Measurements from ENCODE around the gene GAREM1. TPM values are rescaled to one million over a fixed set of nuclear protein-coding genes. Genes with fewer than 3 reads are reported as not detected.
A peak's percentile ranks its signal among the peaks of the same experiment; 100 is the strongest.

GAREM1 gene
- total RNA-seq (10 to 100 TPM; 12.6 to 13.7 TPM), polyA plus RNA-seq (1 to 10 TPM; 3.0 to 4.4 TPM)
- long read RNA-seq, donor 1, full-length matches to known transcripts: 1 of 1 reads
- long read RNA-seq, donor 1, partial matches to known transcripts: 0 of 1 reads
- long read RNA-seq, donor 1, other reads (novel, unspliced or antisense): 0 of 1 reads
- long read RNA-seq, donor 2, partial matches to known transcripts: 70 of 70 reads
- long read RNA-seq, donor 2, other reads (novel, unspliced or antisense): 0 of 70 reads
- long read RNA-seq, donor 3, full-length matches to known transcripts: 1 of 46 reads
- long read RNA-seq, donor 3, partial matches to known transcripts: 40 of 46 reads
- long read RNA-seq, donor 3, other reads (novel, unspliced or antisense): 5 of 46 reads
- long read RNA-seq, donor 4: 0 reads
- long read RNA-seq, donor 5, full-length matches to known transcripts: 1 of 113 reads
- long read RNA-seq, donor 5, partial matches to known transcripts: 104 of 113 reads
- long read RNA-seq, donor 5, other reads (novel, unspliced or antisense): 8 of 113 reads

DNA sequence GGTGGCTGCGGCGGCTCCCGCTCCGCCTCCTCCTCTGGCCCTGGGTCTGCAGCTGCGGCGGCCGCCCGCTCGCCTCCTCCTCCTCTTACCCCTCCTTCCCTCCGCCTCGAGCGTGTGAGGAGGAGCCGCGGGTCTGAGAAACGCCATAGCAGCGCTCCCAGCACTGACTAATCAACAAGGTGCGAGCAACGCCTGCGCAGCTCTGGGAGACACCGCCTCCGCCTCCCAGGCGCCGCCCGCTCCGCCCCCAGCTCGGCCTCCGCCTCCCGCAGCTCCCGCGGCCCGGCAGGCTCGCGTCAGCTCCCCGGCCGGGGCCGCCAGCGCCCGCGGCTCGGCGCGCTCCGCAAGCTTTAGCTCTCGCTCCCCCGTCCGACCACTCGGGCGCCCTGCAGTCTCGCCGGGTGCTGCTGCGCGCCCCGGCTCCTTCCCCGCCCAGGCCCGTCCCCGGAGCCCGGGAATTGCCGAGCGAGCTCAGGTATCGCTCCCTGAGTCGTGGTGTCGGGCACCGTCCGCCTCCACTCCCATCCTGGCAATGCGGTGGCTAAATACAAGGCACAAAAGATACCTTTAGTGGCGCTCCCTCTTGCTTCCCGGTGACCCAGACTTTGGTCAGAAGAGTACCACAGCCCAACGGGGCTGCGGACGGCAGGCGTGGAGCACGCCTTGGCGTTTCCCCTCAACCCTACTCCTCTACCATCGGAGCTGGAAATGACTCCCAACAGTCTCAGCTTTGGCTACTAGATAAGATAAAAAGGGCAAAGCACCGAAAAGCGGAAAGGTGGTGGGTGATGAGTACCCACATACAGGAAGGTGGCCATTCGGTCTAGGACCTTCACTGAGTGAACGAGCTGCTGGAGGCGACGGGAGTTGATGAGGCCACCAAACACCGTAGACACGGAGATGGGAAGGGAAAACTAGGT is at the start of gene GAREM1:
TSS of gene GAREM1 (minus strand) at position 169 of the 920 bp plus-strand sequence. CDS start 454 bp downstream, outside the sequence.
- Histone ChIP-seq H3K27ac (ENCODE audit: low read depth in 1 of 2, low read length in 1 of 2) (peak within 1 kb of the TSS; percentile 74 to 75), H3K27me3 (ENCODE audit: control insufficient read depth in 3 of 3, insufficient read depth in 3 of 3, low read length in 2 of 3) (peaks cover 0 to 14% (median 0%) of the 10 kb centered on the region in 3 donors), H3K36me3 (ENCODE audit: control insufficient read depth in 4 of 4, insufficient read depth in 4 of 4, low read length in 4 of 4) (no peaks in the 10 kb centered on the region), H3K9ac (ENCODE audit: insufficient read depth in 1 of 2, low read length in 2 of 2) (peak within 1 kb of the TSS; percentile 31 to 84), H3K4me3 (peak within 1 kb of the TSS; percentile 59), H3K4me1 (ENCODE audit: control insufficient read depth in 5 of 5, insufficient read depth in 5 of 5, low read length in 5 of 5) (peaks cover 0 to 16% (median 2%) of the 10 kb centered on the region in 5 donors), H3K9me3 (ENCODE audit: control insufficient read depth in 4 of 4, insufficient read depth in 3 of 4, low read length in 3 of 4) (no peaks in the 10 kb centered on the region)
- no peak for TF ChIP-seq CTCF (IDR thresholded peaks at IDR 0.05; ENCODE audit: control extremely low read depth, extremely low read depth)
- DNase-seq: peak; percentile 97 to 99 (median 98)
- WGBS, 2 donors: 1% methylated on average over 46 to 82 of the region's 82 CpGs
- peak; percentile 97 for ATAC-seq (ENCODE audit: insufficient read depth, low FRiP score)

GRCh38 chr18:32511147-32511546 is 40.5 kb upstream of the GAREM1 start:
- H3K27me3 ChIP-seq (ENCODE audit: control insufficient read depth in 3 of 3, insufficient read depth in 3 of 3, low read length in 2 of 3): no peaks in the 10 kb centered on the region
- H3K27ac ChIP-seq (ENCODE audit: low read depth in 1 of 2, low read length in 1 of 2): no peak overlapping the region
- no peak for ATAC-seq (ENCODE audit: insufficient read depth, low FRiP score)
- TF ChIP-seq CTCF (IDR thresholded peaks at IDR 0.05; ENCODE audit: control extremely low read depth, extremely low read depth): no peak
- H3K4me1 ChIP-seq (ENCODE audit: control insufficient read depth in 5 of 5, insufficient read depth in 5 of 5, low read length in 5 of 5): no peaks in the 10 kb centered on the region
- WGBS, 2 donors: 85 to 92% methylated on average over 7 of the region's 7 CpGs
- no peaks in the 10 kb centered on the region for H3K36me3 ChIP-seq (ENCODE audit: control insufficient read depth in 4 of 4, insufficient read depth in 4 of 4, low read length in 4 of 4)
- H3K9me3 ChIP-seq (ENCODE audit: control insufficient read depth in 4 of 4, insufficient read depth in 3 of 4, low read length in 3 of 4): peaks cover 0 to 4% (median 0%) of the 10 kb centered on the region in 4 donors
- H3K9ac ChIP-seq (ENCODE audit: insufficient read depth in 1 of 2, low read length in 2 of 2): no peak overlapping the region
- H3K4me3 ChIP-seq: no peak overlapping the region
- no peak for DNase-seq

DNA sequence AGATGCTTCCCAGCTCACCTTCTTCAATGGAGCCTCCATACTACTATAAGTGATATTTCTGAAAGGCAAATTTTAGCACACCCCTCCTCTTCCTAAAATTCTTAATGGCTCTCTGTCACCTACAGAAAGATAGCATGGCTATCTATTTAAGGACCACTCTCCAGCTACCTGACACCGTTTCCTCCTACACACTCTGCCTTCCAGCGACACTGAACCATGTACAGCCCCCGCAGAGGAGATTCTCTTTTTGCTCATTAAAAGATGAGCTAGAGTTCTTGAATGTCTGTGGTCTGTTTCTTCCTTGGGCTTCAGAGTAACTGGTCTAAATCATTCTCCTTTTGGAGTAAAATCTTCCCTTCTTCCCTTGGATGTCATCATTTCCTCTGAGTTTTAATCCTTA is 38.4 kb upstream of the GAREM1 start:
- no peak for ATAC-seq (ENCODE audit: insufficient read depth, low FRiP score)
- Histone ChIP-seq H3K27ac (ENCODE audit: low read depth in 1 of 2, low read length in 1 of 2) (no peak overlapping the region), H3K27me3 (ENCODE audit: control insufficient read depth in 3 of 3, insufficient read depth in 3 of 3, low read length in 2 of 3) (no peaks in the 10 kb centered on the region), H3K4me1 (ENCODE audit: control insufficient read depth in 5 of 5, insufficient read depth in 5 of 5, low read length in 5 of 5) (no peaks in the 10 kb centered on the region), H3K4me3 (no peak overlapping the region), H3K9me3 (ENCODE audit: control insufficient read depth in 4 of 4, insufficient read depth in 3 of 4, low read length in 3 of 4) (peaks cover 0 to 4% (median 0%) of the 10 kb centered on the region in 4 donors), H3K36me3 (ENCODE audit: control insufficient read depth in 4 of 4, insufficient read depth in 4 of 4, low read length in 4 of 4) (no peaks in the 10 kb centered on the region), H3K9ac (ENCODE audit: insufficient read depth in 1 of 2, low read length in 2 of 2) (no peak overlapping the region)
- no peak for DNase-seq
- TF ChIP-seq CTCF (IDR thresholded peaks at IDR 0.05; ENCODE audit: control extremely low read depth, extremely low read depth): no peak
- 84 to 90% methylated on average over 3 of the region's 3 CpGs for WGBS, 2 donors

All from lung (tissue), 16 donors.